Measurements from ENCODE around the gene STX2.
"Not testable (repeated sequence)": the region's sequence is repeated elsewhere in the genome, so short reads cannot be mapped to it uniquely, and the experiment has no call there.

STX2 gene

GRCh38 chr12:130787041-130787440 is 52.0 kb downstream of the STX2 start:
- in situ Hi-C loops (cut with MboI; ENCODE audit: low sequenced_read_pairs, unreplicated experiment): no loop called here
- TF ChIP-seq CTCF (IDR thresholded peaks at IDR 0.05; ENCODE audit: borderline replicate concordance, control extremely low read depth, extremely low read depth, insufficient read depth, missing control alignments): no peak
- DNase-seq (ENCODE audit: low spot score): no peak

- no peak for DNase-seq (ENCODE audit: low spot score)
- TF ChIP-seq CTCF (IDR thresholded peaks at IDR 0.05; ENCODE audit: borderline replicate concordance, control extremely low read depth, extremely low read depth, insufficient read depth, missing control alignments): no peak
- in situ Hi-C loops (cut with MboI; ENCODE audit: low sequenced_read_pairs, unreplicated experiment): no loop called here
These were observed 55.8 kb downstream of the STX2 start for GRCh38 chr12:130783110-130783715.

GRCh38 chr12:130782245-130782644 is 56.8 kb downstream of the STX2 start:
- in situ Hi-C loops (cut with MboI; ENCODE audit: low sequenced_read_pairs, unreplicated experiment): not testable (repeated sequence)

GRCh38 chr12:130780880-130781575 is 58.0 kb downstream of the STX2 start:
- no peak for DNase-seq (ENCODE audit: low spot score)
- no peak for TF ChIP-seq CTCF (IDR thresholded peaks at IDR 0.05; ENCODE audit: borderline replicate concordance, control extremely low read depth, extremely low read depth, insufficient read depth, missing control alignments)
- in situ Hi-C loops (cut with MboI; ENCODE audit: low sequenced_read_pairs, unreplicated experiment): no loop called here

More at GRCh38 chr12:130782245-130782644, 56.8 kb downstream of the STX2 start:
- DNase-seq (ENCODE audit: low spot score): not testable (repeated sequence)

GRCh38 chr12:130780325-130780724 is 58.7 kb downstream of the STX2 start:
- in situ Hi-C loops (cut with MboI; ENCODE audit: low sequenced_read_pairs, unreplicated experiment): no loop called here
- no peak for DNase-seq (ENCODE audit: low spot score)
- no peak for TF ChIP-seq CTCF (IDR thresholded peaks at IDR 0.05; ENCODE audit: borderline replicate concordance, control extremely low read depth, extremely low read depth, insufficient read depth, missing control alignments)

GRCh38 chr12:130778776-130779175 is 60.3 kb downstream of the STX2 start:
- no peak for DNase-seq (ENCODE audit: low spot score)
- in situ Hi-C loops (cut with MboI; ENCODE audit: low sequenced_read_pairs, unreplicated experiment): no loop called here
- no peak for TF ChIP-seq CTCF (IDR thresholded peaks at IDR 0.05; ENCODE audit: borderline replicate concordance, control extremely low read depth, extremely low read depth, insufficient read depth, missing control alignments)

GRCh38 chr12:130776857-130777339 is 62.2 kb downstream of the STX2 start:
- DNase-seq (ENCODE audit: low spot score): no peak
- in situ Hi-C loops (cut with MboI; ENCODE audit: low sequenced_read_pairs, unreplicated experiment): no loop called here
- TF ChIP-seq CTCF (IDR thresholded peaks at IDR 0.05; ENCODE audit: borderline replicate concordance, control extremely low read depth, extremely low read depth, insufficient read depth, missing control alignments): no peak

All from GM13976 (cell line).